Right lobe of liver (tissue), 6 donors: ENCODE results near the gene ZNHIT1. TPM values are rescaled to one million over a fixed set of nuclear protein-coding genes. Genes with fewer than 3 reads are reported as not detected.
A peak's percentile ranks its signal among the peaks of the same experiment; 100 is the strongest.
"Not testable (repeated sequence)": the region's sequence is repeated elsewhere in the genome, so short reads cannot be mapped to it uniquely, and the experiment has no call there.

Experiments used
- ATAC-seq, 4 donors: fragments of 200-7000 bp; cut with Tn5 transposase; one replicate each; pipeline ENCODE4 v1.9.1; 2020; ENCODE audit warnings: mild to moderate bottlenecking in 4 of 4, moderate library complexity in 4 of 4
- DNase-seq, 3 donors: peaks; one replicate each; pipeline ENCODE4 v3.0.0-alpha.2; 2020
- H3K27ac ChIP-seq, 3 donors: fragments of 200-600 bp; one replicate each; pipeline ENCODE4 v1.8.0; 2022
- H3K27me3 ChIP-seq, 2 donors: fragments of 200-600 bp; one replicate each; pipeline ENCODE4 v1.8.0; 2022
- H3K36me3 ChIP-seq, 4 donors: fragments of 200-600 bp; sonication (generic) in 1 of 4; one replicate each; pipeline versions ENCODE4 v1.5.1 to v1.8.0; 2017 to 2022; ENCODE audit warnings: control low read depth in 1 of 4
- H3K4me1 ChIP-seq, 4 donors: fragments of 200-600 bp; sonication (generic) in 1 of 4; one replicate each; pipeline versions ENCODE4 v1.5.1 to v1.8.0; 2017 to 2022; ENCODE audit warnings: control low read depth in 1 of 4
- H3K4me3 ChIP-seq, 3 donors: fragments of 200-600 bp; one replicate each; pipeline ENCODE4 v1.8.0; 2022
- H3K9me3 ChIP-seq, 4 donors: fragments of 200-600 bp; sonication (generic) in 1 of 4; one replicate each; pipeline versions ENCODE4 v1.5.1 to v1.8.0; 2017 to 2022; ENCODE audit warnings: control low read depth in 1 of 4
- POLR2A ChIP-seq: fragments of 450-650 bp; IDR thresholded peaks from one replicate; pipeline ENCODE4 v1.6.1; 2017; ENCODE audit warnings: antibody characterized with exemption, mild to moderate bottlenecking
- WGBS: methylation state at CpG from one replicate; pipeline ENCODE4 v1.1.6; 2018; ENCODE audit warnings: low coverage, low lambda C conversion rate; ENCODE audit not compliant: insufficient coverage; ENCODE audit errors: missing lambda C conversion rate; 5-methylcytosine and 5-hydroxymethylcytosine counted together
- intact Hi-C, 2 donors: fragments of 100-400 bp; cut with DNase I; formaldehyde crosslinking; loops; one replicate each; pipeline versions ENCODE4 v1.11.2 to v1.14.1; 2022
- total RNA-seq, 6 experiments: library from RNA; depleted of rRNA in 2 of 6; stranded (reverse); fragments of >200 nt in 2 of 6; fragmentation: NEBNext Ultra II Directional in 3 of 6; extraction: Animal tissue kit (Norgen Biotek cat#: 25700) in 3 of 6; gene quantifications; one replicate each; pipeline versions ENCODE4 v1.1.0 to v1.2.4, GENCODE V29; 2016 to 2023
- TF ChIP-seq, protein P1 (sequence below), 4 donors: fragments of 200-600 bp in 3 of 4; fragments of 450-650 bp in 1 of 4; IDR thresholded peaks; one replicate each; pipeline versions ENCODE4 v1.5.1 to v1.8.0; 2016 to 2022; ENCODE audit warnings: antibody characterized with exemption in 4 of 4, mild to moderate bottlenecking in 2 of 4
- donor health status: DM: no; HTN: yes; CAD: no.
- donor health status: DM: no; HTN: no; CAD: no.
- donor health status: DM: no; HTN: no; CAD: no.
- donor health status: DM: no; HTN: yes; CAD: no.
- donor health status: DM: no; HTN: yes; CAD: no.

The ZNHIT1 gene
- total RNA-seq, 6 experiments from 2014 or later: 68.3 to 159 (median 111) TPM

DNA sequence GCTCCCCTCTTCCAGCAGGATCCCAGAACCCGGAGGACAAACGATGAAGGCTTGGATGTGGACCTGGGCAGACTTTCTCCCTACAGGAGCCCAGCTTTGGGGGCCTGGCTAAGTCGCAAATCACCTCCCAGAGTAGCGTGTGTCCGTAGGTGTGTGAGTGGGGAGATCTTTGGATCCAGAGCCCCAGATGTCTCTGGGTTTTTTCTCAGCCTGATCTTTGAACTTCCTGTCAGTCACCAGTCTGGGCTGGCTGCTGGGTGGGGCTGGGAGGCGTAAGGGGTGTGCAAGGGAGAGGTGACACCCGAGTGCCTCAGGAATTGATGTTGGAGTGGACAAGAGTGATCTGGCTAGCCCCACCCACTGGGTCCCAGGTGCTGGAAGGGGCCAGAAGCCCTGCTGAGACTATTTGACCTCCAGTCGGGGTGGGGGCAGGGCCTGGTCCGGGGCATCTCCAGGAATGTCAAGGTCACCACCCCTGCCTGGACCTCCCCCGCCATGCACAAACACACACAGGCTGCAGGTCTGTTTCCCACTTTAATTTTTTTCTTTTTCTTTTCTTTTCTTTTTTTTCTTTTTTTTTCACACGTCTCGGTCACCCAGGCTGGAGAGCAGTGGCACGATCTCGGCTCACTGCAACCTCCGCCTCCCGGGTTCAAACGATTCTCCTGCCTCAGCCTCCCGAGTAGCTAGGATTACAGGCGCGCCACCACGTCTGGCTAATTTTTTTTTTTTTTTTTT, 16.9 kb upstream of the ZNHIT1 start, which contains the start of gene MOGAT3:
Gene MOGAT3, minus strand, starts transcription at position 175 of the 738 bp plus-strand sequence. CDS start 182 bp downstream, outside the sequence.
- H3K27ac ChIP-seq: peak within 1 kb of the TSS; percentile 50 to 66 (median 60)
- no peaks in the 10 kb centered on the region for H3K27me3 ChIP-seq
- peak; percentile 78 to 87 (median 85) for ATAC-seq
- no peaks in the 10 kb centered on the region for H3K9me3 ChIP-seq
- 10% methylated on average over 18 of the region's 21 CpGs for WGBS
- intact Hi-C loops: no loop called here
- peak; percentile 79 to 84 (median 82) for DNase-seq
- H3K36me3 ChIP-seq: peaks cover 0 to 3% (median 0%) of the 10 kb centered on the region in 4 donors
- peaks cover 0 to 11% (median 0%) of the 10 kb centered on the region in 4 donors for H3K4me1 ChIP-seq
- peak within 1 kb of the TSS; percentile 45 to 56 (median 47) for H3K4me3 ChIP-seq
- TF ChIP-seq POLR2A: peak; percentile 90
- TF ChIP-seq, protein P1, sequence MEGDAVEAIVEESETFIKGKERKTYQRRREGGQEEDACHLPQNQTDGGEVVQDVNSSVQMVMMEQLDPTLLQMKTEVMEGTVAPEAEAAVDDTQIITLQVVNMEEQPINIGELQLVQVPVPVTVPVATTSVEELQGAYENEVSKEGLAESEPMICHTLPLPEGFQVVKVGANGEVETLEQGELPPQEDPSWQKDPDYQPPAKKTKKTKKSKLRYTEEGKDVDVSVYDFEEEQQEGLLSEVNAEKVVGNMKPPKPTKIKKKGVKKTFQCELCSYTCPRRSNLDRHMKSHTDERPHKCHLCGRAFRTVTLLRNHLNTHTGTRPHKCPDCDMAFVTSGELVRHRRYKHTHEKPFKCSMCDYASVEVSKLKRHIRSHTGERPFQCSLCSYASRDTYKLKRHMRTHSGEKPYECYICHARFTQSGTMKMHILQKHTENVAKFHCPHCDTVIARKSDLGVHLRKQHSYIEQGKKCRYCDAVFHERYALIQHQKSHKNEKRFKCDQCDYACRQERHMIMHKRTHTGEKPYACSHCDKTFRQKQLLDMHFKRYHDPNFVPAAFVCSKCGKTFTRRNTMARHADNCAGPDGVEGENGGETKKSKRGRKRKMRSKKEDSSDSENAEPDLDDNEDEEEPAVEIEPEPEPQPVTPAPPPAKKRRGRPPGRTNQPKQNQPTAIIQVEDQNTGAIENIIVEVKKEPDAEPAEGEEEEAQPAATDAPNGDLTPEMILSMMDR (IDR thresholded peaks at IDR 0.05): no peak

DNA sequence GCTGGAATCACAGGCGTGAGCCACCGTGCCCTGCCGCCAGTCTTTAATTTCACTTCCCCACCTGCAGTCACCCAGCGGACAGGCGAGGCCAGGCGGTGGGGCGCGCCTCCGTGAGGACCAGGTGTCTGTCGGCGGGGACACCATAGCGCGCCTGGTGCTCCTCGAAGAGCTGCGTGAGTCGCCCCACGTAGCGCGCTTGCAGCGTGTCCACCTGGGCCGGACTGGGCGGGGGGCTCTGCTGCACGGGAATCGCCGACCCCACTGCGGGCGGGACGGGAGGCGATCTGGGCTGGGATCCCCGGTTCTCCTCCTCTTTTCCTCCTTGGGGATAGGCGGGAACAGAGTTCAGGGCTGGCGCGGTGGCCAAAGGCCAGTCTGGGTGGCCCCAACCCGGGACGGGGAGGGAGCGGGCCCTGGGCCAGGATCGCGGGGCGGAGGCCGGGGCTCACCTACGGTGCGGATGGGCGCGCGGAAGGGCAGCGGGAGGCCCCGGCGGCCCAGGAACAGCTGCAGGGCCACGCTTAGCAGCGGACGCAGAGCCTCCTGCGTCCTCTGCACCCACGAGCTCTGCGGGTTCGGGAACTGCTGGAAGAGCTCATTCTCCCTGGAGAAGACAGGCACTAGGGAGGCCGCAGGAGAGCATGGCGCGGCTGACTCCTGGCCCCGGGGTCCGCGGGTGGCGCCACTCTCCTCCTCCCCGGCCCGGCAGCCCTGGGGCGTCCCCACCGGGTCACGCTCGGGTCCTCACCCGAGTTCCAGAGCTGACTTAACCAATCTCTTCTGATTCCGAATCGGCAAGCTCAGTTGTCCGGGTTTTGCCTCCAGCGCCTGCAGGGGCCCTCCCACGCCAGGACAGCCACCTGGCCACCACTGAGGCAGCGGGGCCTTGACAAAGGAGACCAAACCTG, 16.0 kb upstream of the ZNHIT1 start:
- peak overlapping the region; percentile 45 to 56 (median 47) for H3K4me3 ChIP-seq
- peak; percentile 72 to 82 (median 80) for ATAC-seq
- H3K36me3 ChIP-seq: peaks cover 0 to 8% (median 0%) of the 10 kb centered on the region in 4 donors
- DNase-seq: peak; percentile 75 to 84 (median 77)
- no peaks in the 10 kb centered on the region for H3K27me3 ChIP-seq
- 6% methylated on average over 3 of the region's 75 CpGs for WGBS
- H3K27ac ChIP-seq: peak overlapping the region in 2 of 3 donors; percentile 1 to 66
- intact Hi-C loops: no loop called here
- no peaks in the 10 kb centered on the region for H3K9me3 ChIP-seq
- H3K4me1 ChIP-seq: peaks cover 0 to 11% (median 0%) of the 10 kb centered on the region in 4 donors
- TF ChIP-seq, protein P1 (IDR thresholded peaks at IDR 0.05): no peak
- TF ChIP-seq POLR2A: no peak

DNA sequence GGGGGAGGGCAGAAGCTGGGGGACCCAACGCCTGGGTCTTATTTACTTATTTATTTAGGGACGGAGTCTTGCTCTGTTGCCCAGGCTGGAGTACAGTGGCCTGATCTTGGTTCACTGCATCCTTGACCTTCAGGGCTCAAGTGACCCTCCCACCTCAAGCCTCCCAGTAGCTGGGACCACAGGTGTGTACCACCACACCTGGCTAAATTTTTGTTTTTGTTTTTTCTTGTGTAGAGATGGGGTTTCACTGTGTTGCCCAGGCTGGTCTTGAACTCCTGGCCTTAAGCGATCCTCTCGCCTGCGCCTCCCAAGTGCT, 15.4 kb upstream of the ZNHIT1 start:
- Histone ChIP-seq H3K9me3 (no peaks in the 10 kb centered on the region), H3K27me3 (no peaks in the 10 kb centered on the region), H3K27ac (no peak overlapping the region), H3K4me1 (peaks cover 0 to 11% (median 0%) of the 10 kb centered on the region in 4 donors), H3K4me3 (no peak overlapping the region), H3K36me3 (peaks cover 0 to 11% (median 0%) of the 10 kb centered on the region in 4 donors)
- intact Hi-C loops: no loop called here
- 100% methylated on average over 1 of the region's 5 CpGs for WGBS
- DNase-seq (no peak), ATAC-seq (no peak)
- TF ChIP-seq POLR2A: no peak
- TF ChIP-seq, protein P1 (IDR thresholded peaks at IDR 0.05): no peak

DNA sequence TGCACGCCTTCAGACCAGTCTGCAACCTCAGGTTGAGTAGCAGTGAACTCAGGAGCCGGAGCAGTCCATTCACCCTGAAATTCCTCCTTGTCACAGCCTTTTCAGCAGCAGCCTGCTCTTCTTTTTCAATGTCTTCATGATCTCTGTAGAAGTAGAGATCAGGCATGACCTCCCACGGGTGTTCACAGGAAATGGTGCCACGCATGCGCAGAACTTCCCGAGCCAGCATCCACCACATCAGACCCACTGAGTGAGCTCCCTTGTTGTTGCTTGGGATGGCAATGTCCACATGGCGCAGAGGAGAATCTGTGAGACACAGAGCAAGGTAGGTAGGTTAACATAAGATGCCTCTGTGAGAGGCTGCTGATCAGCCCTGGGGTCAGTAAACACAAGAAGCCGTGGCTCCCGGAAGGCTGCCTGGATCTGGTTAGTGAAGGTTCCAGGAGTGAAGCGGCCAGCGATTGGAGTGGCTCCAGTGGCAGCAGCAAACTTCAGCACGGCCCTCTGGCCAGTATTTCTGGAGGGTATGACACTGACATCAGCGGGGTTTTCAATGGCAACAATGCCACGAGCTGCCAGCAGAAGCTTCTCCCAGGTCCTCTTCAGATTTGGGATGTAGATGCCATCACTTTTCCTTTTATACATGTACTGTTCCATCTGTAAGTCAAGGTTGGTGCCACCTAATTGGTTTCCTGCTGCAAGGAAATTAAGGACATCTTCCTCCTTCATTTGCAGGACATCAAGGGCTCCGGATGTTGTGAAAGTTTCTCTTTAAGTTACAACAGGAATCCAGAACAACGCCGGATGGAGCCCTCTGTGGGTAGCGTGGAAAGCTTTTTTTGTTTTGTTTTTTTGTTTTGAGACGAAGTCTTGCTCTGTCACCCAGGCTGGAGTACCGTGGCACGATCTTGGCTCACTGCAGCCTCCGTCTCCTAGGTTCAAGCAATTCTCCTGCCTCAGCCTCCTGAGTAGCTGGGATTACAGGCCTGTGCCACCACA, 13.9 kb upstream of the ZNHIT1 start:
- ATAC-seq, H3K9me3 ChIP-seq, intact Hi-C loops, H3K27me3 ChIP-seq, DNase-seq, H3K27ac ChIP-seq, H3K4me3 ChIP-seq: not testable (repeated sequence)
- WGBS: 53% methylated on average over 14 of the region's 22 CpGs
- peaks cover 0 to 24% (median 0%) of the 10 kb centered on the region in 4 donors for H3K36me3 ChIP-seq
- peaks cover 0 to 11% (median 0%) of the 10 kb centered on the region in 4 donors for H3K4me1 ChIP-seq
